Measurements from ENCODE around the gene RGS17. TPM values are rescaled to one million over a fixed set of nuclear protein-coding genes. Genes with fewer than 3 reads are reported as not detected.
"Not testable (repeated sequence)": the region's sequence is repeated elsewhere in the genome, so short reads cannot be mapped to it uniquely, and the experiment has no call there.

The RGS17 gene
- total and polyA plus RNA-seq, 10 of the 15 experiments (the other 5 are each of a cell fraction or from before 2014, with no cell fraction given), result 0.06 to 0.29 (median 0.14) TPM; not detected in 4

DNA sequence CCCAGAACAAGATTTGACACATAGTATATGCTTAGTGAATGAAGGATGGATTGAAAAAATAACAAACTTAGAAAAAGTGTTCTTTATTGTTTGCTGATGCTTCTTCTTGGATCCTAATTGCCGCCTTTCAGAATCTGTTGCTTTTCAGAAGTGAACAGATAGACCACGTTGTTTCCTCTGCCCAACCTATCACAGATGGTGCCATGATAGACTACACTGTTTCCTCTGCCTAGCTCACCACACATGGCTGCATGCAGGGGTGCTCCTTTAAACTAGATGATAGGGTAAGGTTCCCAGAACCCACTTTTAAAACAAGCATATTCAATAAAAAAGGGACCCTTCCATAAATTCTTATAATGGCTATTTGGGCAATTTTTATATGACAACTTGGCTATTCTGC, 4.6 kb upstream of the RGS17 start (continued):
- TF ChIP-seq, protein P1, sequence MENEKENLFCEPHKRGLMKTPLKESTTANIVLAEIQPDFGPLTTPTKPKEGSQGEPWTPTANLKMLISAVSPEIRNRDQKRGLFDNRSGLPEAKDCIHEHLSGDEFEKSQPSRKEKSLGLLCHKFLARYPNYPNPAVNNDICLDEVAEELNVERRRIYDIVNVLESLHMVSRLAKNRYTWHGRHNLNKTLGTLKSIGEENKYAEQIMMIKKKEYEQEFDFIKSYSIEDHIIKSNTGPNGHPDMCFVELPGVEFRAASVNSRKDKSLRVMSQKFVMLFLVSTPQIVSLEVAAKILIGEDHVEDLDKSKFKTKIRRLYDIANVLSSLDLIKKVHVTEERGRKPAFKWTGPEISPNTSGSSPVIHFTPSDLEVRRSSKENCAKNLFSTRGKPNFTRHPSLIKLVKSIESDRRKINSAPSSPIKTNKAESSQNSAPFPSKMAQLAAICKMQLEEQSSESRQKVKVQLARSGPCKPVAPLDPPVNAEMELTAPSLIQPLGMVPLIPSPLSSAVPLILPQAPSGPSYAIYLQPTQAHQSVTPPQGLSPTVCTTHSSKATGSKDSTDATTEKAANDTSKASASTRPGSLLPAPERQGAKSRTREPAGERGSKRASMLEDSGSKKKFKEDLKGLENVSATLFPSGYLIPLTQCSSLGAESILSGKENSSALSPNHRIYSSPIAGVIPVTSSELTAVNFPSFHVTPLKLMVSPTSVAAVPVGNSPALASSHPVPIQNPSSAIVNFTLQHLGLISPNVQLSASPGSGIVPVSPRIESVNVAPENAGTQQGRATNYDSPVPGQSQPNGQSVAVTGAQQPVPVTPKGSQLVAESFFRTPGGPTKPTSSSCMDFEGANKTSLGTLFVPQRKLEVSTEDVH (IDR thresholded peaks at IDR 0.05; ENCODE audit: low read depth, partially characterized antibody), result no peak
- TF ChIP-seq, protein P2, sequence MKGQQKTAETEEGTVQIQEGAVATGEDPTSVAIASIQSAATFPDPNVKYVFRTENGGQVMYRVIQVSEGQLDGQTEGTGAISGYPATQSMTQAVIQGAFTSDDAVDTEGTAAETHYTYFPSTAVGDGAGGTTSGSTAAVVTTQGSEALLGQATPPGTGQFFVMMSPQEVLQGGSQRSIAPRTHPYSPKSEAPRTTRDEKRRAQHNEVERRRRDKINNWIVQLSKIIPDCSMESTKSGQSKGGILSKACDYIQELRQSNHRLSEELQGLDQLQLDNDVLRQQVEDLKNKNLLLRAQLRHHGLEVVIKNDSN (IDR thresholded peaks at IDR 0.05; ENCODE audit: borderline replicate concordance, extremely low read length, insufficient read depth, low read depth, low read length), result no peak
- TF ChIP-seq ZNF622 (IDR thresholded peaks at IDR 0.05), result no peak

DNA sequence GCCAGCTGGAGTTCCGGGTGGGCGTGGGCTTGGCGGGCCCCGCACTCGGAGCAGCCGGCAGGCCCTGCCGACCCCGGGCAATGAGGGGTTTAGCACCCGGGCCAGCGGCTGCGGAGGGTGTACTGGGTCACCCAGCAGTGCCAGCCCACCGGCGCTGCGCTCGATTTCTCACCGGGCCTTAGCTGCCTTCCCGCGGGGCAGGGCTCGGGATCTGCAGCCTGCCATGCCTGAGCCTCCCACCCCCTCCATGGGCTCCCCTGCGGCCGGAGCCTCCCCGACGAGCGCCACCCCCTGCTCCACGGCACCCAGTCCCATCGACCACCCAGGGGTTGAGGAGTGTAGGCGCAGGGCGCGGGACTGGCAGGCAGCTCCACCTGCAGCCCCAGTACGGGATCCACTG, 2.6 kb upstream of the RGS17 start:
- intact Hi-C loops (cut with micrococcal nuclease; ENCODE audit: unreplicated experiment), result loop anchor here (10.0 kb wide), 1 partner anchor 1341 kb away; no protein-coding TSS in a partner anchor
- H3K27ac ChIP-seq (ENCODE audit: control insufficient read depth, insufficient read depth); DNase-seq (ENCODE audit: low read depth, low spot score); CTCF ChIA-PET; in situ Hi-C loops (cut with MboI); H2AFZ ChIP-seq (ENCODE audit: control insufficient read depth, low read depth, low read length); RAD21 ChIA-PET (ENCODE audit: unreplicated experiment); H3K4me2 ChIP-seq (ENCODE audit: control insufficient read depth, insufficient read depth); H3K36me3 ChIP-seq (ENCODE audit: control insufficient read depth in 2 of 2, insufficient read depth in 2 of 2, low read length in 1 of 2); H3K4me3 ChIP-seq; SMC1A ChIA-PET (ENCODE audit: uncharacterized antibody, unreplicated experiment); H3K9me3 ChIP-seq (replicated peaks; ENCODE audit: control insufficient read depth, insufficient read depth, low read length); H4K20me1 ChIP-seq (ENCODE audit: control insufficient read depth, insufficient read depth); H3K9ac ChIP-seq (ENCODE audit: control insufficient read depth, insufficient read depth, low read length); POLR2A ChIA-PET; FAIRE-seq; H3K79me2 ChIP-seq (ENCODE audit: control insufficient read depth, insufficient read depth, low read length); BruUV-seq (replicated peaks); H3K4me1 ChIP-seq (ENCODE audit: control insufficient read depth, insufficient read depth, low read length); ATAC-seq: not testable (repeated sequence)
- WGBS (ENCODE audit: insufficient coverage, insufficient replicate concordance, low lambda C conversion rate, missing lambda C conversion rate), result 74% methylated on average over 28 of the region's 30 CpGs
- H3K27me3 ChIP-seq (replicated peaks in 1 of 2; ENCODE audit: control insufficient read depth in 2 of 2, insufficient read depth in 2 of 2, low read length in 1 of 2), result peaks cover 3 to 15% of the 10 kb centered on the region in 2 experiments
